HFFc6 (cell line): ENCODE data around the gene MLPH. TPM values are rescaled to one million over a fixed set of nuclear protein-coding genes. Genes with fewer than 3 reads are reported as not detected.

Experiments used
- DNase-seq: peaks from one replicate; pipeline ENCODE4 v3.0.0-alpha.2; 2018
- H3K27ac Mint-ChIP-seq: 2 replicates; pipeline ENCODE4 v1.8.0; 2020; ENCODE audit warnings: mild to moderate bottlenecking, mixed read lengths
- H3K27me3 Mint-ChIP-seq: 2 replicates; pipeline ENCODE4 v1.8.0; 2021; ENCODE audit warnings: mild to moderate bottlenecking, moderate library complexity, mixed read lengths; ENCODE audit not compliant: insufficient read depth
- H3K36me3 Mint-ChIP-seq: 2 replicates; pipeline ENCODE4 v1.8.0; 2021; ENCODE audit warnings: low read depth, mixed read lengths
- H3K4me1 Mint-ChIP-seq: 2 replicates; pipeline ENCODE4 v1.8.0; 2020; ENCODE audit warnings: low read depth, mixed read lengths
- H3K4me3 Mint-ChIP-seq: 2 replicates; pipeline ENCODE4 v1.8.0; 2020; ENCODE audit warnings: mild to moderate bottlenecking, moderate library complexity, mixed read lengths
- H3K9me3 Mint-ChIP-seq: 2 replicates; pipeline ENCODE4 v1.8.0; 2020; ENCODE audit warnings: mild to moderate bottlenecking, mixed read lengths
- total RNA-seq, 6 experiments: library from RNA; stranded (reverse); fragmentation: NEBNext Ultra II Directional; extraction: Animal tissue kit (Norgen Biotek cat#: 25700); gene quantifications; 2 replicates in 1 of 6; 3 replicates in 5 of 6; pipeline ENCODE4 v1.2.3, GENCODE V29; 2021
- TF ChIP-seq, protein P1 (sequence below): fragments of 200-600 bp; sonication (generic); IDR thresholded peaks from 2 replicates; pipeline ENCODE4 v1.5.0; 2021; ENCODE audit warnings: antibody characterized with exemption, mild to moderate bottlenecking

The MLPH gene
- total RNA-seq, 6 experiments from 2014 or later, result 32.0 to 44.1 (median 41.0) TPM

DNA sequence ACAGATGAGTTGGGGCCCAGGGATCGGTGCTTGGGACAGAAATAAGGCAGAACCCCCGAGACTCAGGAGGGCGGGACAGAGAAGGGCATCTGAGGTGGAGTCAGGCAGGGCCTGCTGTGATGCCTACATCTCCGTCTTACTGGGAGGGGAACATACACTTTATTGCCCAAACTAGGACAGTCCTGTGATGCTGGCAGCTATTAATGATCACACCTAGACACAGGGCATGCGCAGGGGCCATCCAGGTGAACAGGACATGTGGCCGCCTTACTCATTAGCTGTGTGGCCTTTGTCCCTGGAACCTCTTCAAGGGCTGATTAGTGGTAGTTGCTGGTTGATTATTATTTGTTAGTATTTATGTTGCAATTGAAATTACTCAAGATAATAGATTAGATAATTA is 33.2 kb downstream of the MLPH start:
- DNase-seq, result no peak
- H3K9me3 Mint-ChIP-seq, result no peaks in the 10 kb centered on the region

GRCh38 chr2:237524631-237525030 is 37.6 kb downstream of the MLPH start:
- no peak overlapping the region for H3K27ac Mint-ChIP-seq
- no peak for DNase-seq
- no peak overlapping the region for H3K4me3 Mint-ChIP-seq
- H3K36me3 Mint-ChIP-seq, result peaks cover 28% of the 10 kb centered on the region
- no peaks in the 10 kb centered on the region for H3K9me3 Mint-ChIP-seq
- TF ChIP-seq, protein P1, sequence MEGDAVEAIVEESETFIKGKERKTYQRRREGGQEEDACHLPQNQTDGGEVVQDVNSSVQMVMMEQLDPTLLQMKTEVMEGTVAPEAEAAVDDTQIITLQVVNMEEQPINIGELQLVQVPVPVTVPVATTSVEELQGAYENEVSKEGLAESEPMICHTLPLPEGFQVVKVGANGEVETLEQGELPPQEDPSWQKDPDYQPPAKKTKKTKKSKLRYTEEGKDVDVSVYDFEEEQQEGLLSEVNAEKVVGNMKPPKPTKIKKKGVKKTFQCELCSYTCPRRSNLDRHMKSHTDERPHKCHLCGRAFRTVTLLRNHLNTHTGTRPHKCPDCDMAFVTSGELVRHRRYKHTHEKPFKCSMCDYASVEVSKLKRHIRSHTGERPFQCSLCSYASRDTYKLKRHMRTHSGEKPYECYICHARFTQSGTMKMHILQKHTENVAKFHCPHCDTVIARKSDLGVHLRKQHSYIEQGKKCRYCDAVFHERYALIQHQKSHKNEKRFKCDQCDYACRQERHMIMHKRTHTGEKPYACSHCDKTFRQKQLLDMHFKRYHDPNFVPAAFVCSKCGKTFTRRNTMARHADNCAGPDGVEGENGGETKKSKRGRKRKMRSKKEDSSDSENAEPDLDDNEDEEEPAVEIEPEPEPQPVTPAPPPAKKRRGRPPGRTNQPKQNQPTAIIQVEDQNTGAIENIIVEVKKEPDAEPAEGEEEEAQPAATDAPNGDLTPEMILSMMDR, result no peak
- H3K27me3 Mint-ChIP-seq, result no peaks in the 10 kb centered on the region; the same call in 1 of the 2 replicates
- H3K4me1 Mint-ChIP-seq, result no peaks in the 10 kb centered on the region

More for the DNA sequence above, 33.2 kb downstream of the MLPH start:
- Mint-ChIP-seq H3K27me3 (peaks cover 2% of the 10 kb centered on the region), H3K4me1 (no peaks in the 10 kb centered on the region), H3K4me3 (no peak overlapping the region), H3K36me3 (peaks cover 18% of the 10 kb centered on the region), H3K27ac (no peak overlapping the region)
- TF ChIP-seq, protein P1, result no peak

GRCh38 chr2:237525559-237526157 is 38.6 kb downstream of the MLPH start:
- Mint-ChIP-seq H3K9me3 (no peaks in the 10 kb centered on the region), H3K36me3 (peaks cover 28% of the 10 kb centered on the region), H3K4me3 (no peak overlapping the region), H3K27ac (no peak overlapping the region), H3K27me3 (no peaks in the 10 kb centered on the region; the same call in 1 of the 2 replicates), H3K4me1 (no peaks in the 10 kb centered on the region)
- no peak for DNase-seq
- TF ChIP-seq, protein P1, result no peak

- Mint-ChIP-seq H3K36me3 (peaks cover 33% of the 10 kb centered on the region), H3K9me3 (no peaks in the 10 kb centered on the region), H3K27ac (no peak overlapping the region), H3K4me1 (no peaks in the 10 kb centered on the region; the same call in 1 of the 2 replicates), H3K27me3 (no peaks in the 10 kb centered on the region; the same call in 1 of the 2 replicates), H3K4me3 (no peak overlapping the region)
- DNase-seq, result no peak
- TF ChIP-seq, protein P1, result no peak
Measured at GRCh38 chr2:237527233-237527632, 40.2 kb downstream of the MLPH start.

- no peak overlapping the region for H3K4me3 Mint-ChIP-seq
- peaks cover 36% of the 10 kb centered on the region for H3K36me3 Mint-ChIP-seq
- no peaks in the 10 kb centered on the region for H3K9me3 Mint-ChIP-seq
- H3K4me1 Mint-ChIP-seq, result peaks cover 5% of the 10 kb centered on the region
- TF ChIP-seq, protein P1, result no peak
- H3K27me3 Mint-ChIP-seq, result no peaks in the 10 kb centered on the region; the same call in 1 of the 2 replicates
- no peak overlapping the region for H3K27ac Mint-ChIP-seq
- DNase-seq, result no peak
Measured at GRCh38 chr2:237527766-237528165, 40.7 kb downstream of the MLPH start.
